ENCODE data around the gene DIS3. TPM values are rescaled to one million over a fixed set of nuclear protein-coding genes. Genes with fewer than 3 reads are reported as not detected.

DIS3 gene
- 14.0 and 39.5 TPM in 2 replicates for total RNA-seq (ENCODE audit: low replicate concordance)

GRCh38 chr13:72781451-72782439, at the start of gene DIS3, which contains the start of gene PIBF1:
Gene DIS3 (minus strand): TSS chr13:72781900. CDS start chr13:72781832, 68 bp downstream.
Gene PIBF1 (plus strand): TSS chr13:72782133. CDS start chr13:72783470, 1,337 bp downstream.

GRCh38 chr13:72727417-72728289, 54.0 kb downstream of the DIS3 start, which contains the start of the genes BORA and MZT1:
Gene BORA (plus strand): TSS chr13:72727923. CDS start chr13:72728941, 1,018 bp downstream.
Gene MZT1 (minus strand): TSS chr13:72727629. CDS start chr13:72727602, 27 bp downstream.

Other genes starting within 250 kb of the DIS3 start
- gene MZT1, start 54.3 kb downstream of the DIS3 start, total RNA-seq (ENCODE audit: low replicate concordance), result 2.6 and 10.4 TPM in 2 replicates
- gene BORA, start 54.0 kb downstream of the DIS3 start, total RNA-seq (ENCODE audit: low replicate concordance), result 1.3 and 2.9 TPM in 2 replicates
- gene PIBF1, start 233 bp upstream of the DIS3 start, total RNA-seq (ENCODE audit: low replicate concordance), result 8.4 and 23.4 TPM in 2 replicates